RKO (cell line): ENCODE measurements around the gene TSNAXIP1.
"Not testable (repeated sequence)": the region's sequence is repeated elsewhere in the genome, so short reads cannot be mapped to it uniquely, and the experiment has no call there.

Experiments used
- DNase-seq: peaks from one replicate; pipeline ENCODE4 v3.0.0-alpha.2; 2016; ENCODE audit warnings: low spot score

Gene TSNAXIP1

DNA sequence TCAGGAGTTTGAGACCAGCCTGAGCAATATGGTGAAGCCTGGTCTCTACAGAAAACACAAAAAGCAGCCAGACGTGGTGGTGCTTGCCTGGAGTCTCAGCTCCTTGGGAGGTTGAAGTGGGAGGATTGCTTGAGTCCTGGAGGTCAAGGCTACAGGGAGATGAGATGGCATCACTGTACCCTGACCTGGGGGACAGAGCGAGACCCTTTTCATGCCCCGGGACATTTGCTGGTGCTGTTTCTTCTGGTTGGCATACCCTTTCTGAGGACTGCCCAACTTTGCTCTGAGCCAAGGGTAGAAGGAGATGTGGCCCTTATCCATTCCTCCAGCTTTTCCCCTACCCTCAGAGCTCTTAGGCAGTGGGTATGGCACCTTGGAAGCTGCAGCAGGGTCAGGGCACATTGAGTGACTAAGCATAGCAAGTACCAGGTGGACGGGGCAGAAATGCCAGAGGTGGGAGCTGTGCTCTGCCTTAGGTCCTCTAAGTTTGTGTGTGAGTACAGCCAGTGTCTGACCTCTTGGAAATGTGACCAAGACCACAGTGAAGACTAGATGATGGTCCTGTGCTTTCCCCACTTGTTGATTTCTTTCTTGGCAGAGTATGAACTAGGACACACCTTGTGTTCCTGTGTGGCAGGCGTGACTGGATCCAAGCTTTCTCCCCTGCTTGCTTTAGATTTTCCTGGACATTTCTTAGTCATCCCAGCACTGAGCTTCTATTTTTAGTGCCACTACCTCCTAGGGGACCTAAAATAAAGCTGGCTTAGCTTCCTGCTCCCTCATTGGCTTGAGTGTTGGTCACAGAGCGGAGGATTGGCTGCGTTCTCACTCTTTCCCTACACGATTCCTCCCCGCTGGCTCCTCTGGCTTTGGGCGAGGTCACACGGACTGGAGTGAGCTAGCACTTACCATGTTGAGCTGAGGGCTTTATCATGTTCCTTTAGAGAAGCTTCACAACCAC, 56.2 kb downstream of the TSNAXIP1 start:
- no peak for DNase-seq

DNA sequence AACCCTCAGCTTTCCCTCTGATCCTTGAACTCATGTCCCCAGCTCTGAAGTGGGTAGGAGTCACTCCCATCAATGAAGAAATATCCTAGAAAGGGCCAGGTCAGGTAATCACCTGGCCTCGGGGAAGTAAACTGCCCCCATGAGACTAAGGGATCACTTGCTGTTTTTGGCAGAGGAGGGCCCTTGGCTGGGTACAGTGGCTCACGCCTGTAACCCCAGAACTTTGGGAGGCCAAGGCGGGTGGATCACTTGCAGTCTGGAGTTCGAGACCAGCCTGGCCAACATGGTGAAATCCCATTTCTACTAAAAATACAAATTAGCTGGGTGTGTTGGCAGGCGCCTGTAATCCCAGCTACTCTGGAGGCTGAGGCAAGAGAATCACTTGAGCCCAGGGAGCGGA, 57.4 kb downstream of the TSNAXIP1 start:
- not testable (repeated sequence) for DNase-seq

DNA sequence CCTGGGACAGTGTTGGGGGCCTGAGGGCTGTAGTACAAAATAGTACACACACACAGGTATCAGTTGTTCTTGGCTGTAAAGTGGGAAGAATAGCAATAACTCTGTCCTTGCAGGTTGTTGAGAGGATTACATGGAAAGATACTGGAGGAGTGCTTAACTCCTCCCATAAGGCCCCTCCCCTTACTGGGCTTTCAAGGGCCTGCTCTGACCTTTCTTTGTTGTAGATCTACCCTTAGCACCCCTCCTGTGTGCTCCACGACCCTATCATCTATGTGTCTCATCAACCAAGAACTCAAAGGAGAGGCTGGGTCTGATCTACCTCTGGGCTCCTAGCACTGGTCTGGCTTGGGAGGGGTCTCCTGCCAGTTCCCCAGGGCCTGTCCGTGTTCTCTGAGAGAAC, 57.9 kb downstream of the TSNAXIP1 start:
- no peak for DNase-seq

DNA sequence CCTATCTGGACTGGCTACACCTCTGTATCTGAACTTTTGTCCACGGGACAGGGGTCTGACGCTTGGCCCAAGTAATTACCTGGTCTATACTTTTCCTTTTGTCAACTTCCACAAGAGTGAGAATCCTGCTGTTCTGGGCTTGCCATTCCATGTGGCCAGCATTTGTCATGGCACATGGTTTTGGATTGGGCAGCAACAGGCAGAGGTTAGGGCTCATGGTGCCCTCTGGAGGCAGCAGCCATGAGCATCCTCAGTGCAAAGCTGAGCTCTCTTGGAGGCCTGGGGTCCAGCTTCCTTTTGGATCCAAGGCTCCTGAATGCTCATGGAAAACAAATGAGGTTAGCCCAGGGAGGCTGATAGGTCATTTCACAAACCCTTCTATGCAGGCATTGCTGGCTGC, 58.6 kb downstream of the TSNAXIP1 start:
- peak; percentile 75 for DNase-seq

DNA sequence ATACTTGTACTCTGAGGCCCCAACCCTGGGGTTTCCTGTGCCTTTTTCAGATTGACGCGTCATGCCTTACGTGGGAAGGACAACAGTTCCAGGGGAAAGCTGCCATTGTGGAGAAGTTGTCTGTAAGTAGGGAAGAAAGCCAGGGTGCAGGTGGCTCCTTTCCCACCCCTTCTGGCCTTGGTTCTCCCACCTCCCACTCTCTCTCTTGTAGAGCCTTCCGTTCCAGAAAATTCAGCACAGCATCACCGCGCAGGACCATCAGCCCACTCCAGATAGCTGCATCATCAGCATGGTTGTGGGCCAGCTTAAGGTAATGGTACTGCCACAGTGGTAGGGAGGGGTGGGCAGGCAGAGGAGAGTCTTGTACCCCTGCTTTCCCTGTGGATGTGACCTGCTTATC, 61.6 kb downstream of the TSNAXIP1 start:
- no peak for DNase-seq

- DNase-seq: no peak
Measured at GRCh38 chr16:67869653-67870052, 63.0 kb downstream of the TSNAXIP1 start.

- no peak for DNase-seq
Measured at GRCh38 chr16:67871256-67871655, 64.6 kb downstream of the TSNAXIP1 start.

- no peak for DNase-seq
Measured at GRCh38 chr16:67872131-67872630, 65.5 kb downstream of the TSNAXIP1 start.

GRCh38 chr16:67872631-67873434, 66.1 kb downstream of the TSNAXIP1 start, which contains the start of gene EDC4:
Gene EDC4, plus strand, starts transcription at chr16:67873052. Its CDS starts 210 bp downstream, at chr16:67873262.
- peak; percentile 78 for DNase-seq

GRCh38 chr16:67873435-67874370, 67.0 kb downstream of the TSNAXIP1 start:
- peak; percentile 32 for DNase-seq

GRCh38 chr16:67874372-67874771, 67.7 kb downstream of the TSNAXIP1 start:
- no peak for DNase-seq

GRCh38 chr16:67877064-67877463, 70.4 kb downstream of the TSNAXIP1 start:
- no peak for DNase-seq
